GM18951 (cell line): ENCODE measurements around the gene MEGF6.

Source experiments
- POLR2A ChIP-seq: IDR thresholded peaks from 4 replicates; pipeline ENCODE4 v1.6.1; 2011; ENCODE audit warnings: mild to moderate bottlenecking; ENCODE audit not compliant: insufficient read length, insufficient read depth; ENCODE audit errors: extremely low read depth
- in situ Hi-C: fragments of 300-500 bp; cut with MboI; formaldehyde crosslinking; loops from one replicate; pipeline ENCODE4 v1.12.0; 2022; ENCODE audit warnings: low sequenced_read_pairs, mixed read lengths, inconsistent platforms; ENCODE audit not compliant: unreplicated experiment

Gene MEGF6

GRCh38 chr1:3524556-3525203 is 86.6 kb downstream of the MEGF6 start:
- in situ Hi-C loops = no loop called here

GRCh38 chr1:3523980-3524379 is 87.3 kb downstream of the MEGF6 start:
- in situ Hi-C loops = no loop called here
- TF ChIP-seq POLR2A = no peak

More at GRCh38 chr1:3524556-3525203, 86.6 kb downstream of the MEGF6 start:
- TF ChIP-seq POLR2A = no peak

- TF ChIP-seq POLR2A = no peak
- in situ Hi-C loops = no loop called here
Observed at GRCh38 chr1:3522564-3523265, 88.6 kb downstream of the MEGF6 start.

- in situ Hi-C loops = no loop called here
- TF ChIP-seq POLR2A = no peak
Observed at GRCh38 chr1:3522112-3522511, 89.2 kb downstream of the MEGF6 start.

- no peak for TF ChIP-seq POLR2A
- in situ Hi-C loops = no loop called here
Observed at GRCh38 chr1:3521426-3521825, 89.9 kb downstream of the MEGF6 start.

GRCh38 chr1:3520419-3521378 is 90.6 kb downstream of the MEGF6 start:
- in situ Hi-C loops = no loop called here
- TF ChIP-seq POLR2A = no peak

- no peak for TF ChIP-seq POLR2A
- in situ Hi-C loops = no loop called here
Observed at GRCh38 chr1:3519301-3519885, 91.9 kb downstream of the MEGF6 start.

GRCh38 chr1:3518756-3519155 is 92.6 kb downstream of the MEGF6 start:
- no peak for TF ChIP-seq POLR2A
- in situ Hi-C loops = no loop called here

GRCh38 chr1:3518256-3518655 is 93.1 kb downstream of the MEGF6 start:
- no peak for TF ChIP-seq POLR2A
- in situ Hi-C loops = no loop called here

- in situ Hi-C loops = no loop called here
- TF ChIP-seq POLR2A = no peak
Observed at GRCh38 chr1:3516911-3517675, 94.2 kb downstream of the MEGF6 start.

GRCh38 chr1:3516481-3516869 is 94.8 kb downstream of the MEGF6 start:
- in situ Hi-C loops = no loop called here

GRCh38 chr1:3515774-3516480 is 95.4 kb downstream of the MEGF6 start:
- in situ Hi-C loops = no loop called here
- TF ChIP-seq POLR2A = no peak

More at GRCh38 chr1:3516481-3516869, 94.8 kb downstream of the MEGF6 start:
- no peak for TF ChIP-seq POLR2A
